ENCODE data around the gene GBP3. TPM values are rescaled to one million over a fixed set of nuclear protein-coding genes. Genes with fewer than 3 reads are reported as not detected.
"Not testable (repeated sequence)": the region's sequence is repeated elsewhere in the genome, so short reads cannot be mapped to it uniquely, and the experiment has no call there.

Gene GBP3
- total RNA-seq, 2 donors from 2014 or later, result not detected

DNA sequence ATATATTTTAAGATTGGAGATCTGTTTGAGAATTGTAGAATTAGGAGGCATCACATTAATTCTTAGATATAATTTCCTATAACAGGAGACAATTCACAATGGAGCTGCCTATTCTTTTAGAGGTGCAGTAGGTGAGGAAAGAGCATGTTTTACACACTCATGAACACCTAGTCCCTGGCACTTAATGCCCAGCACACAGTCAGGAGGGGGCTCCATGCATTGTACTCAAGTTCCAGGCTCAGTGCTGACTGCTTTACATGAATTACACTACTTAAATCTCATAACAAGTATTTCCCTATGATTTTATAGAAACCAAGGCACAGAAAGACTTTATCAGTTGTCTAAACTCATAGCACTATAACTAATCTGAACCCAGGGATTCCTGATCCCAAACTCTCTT is 360 bp upstream of the GBP3 start:
- no peak overlapping the region for H3K27ac ChIP-seq (ENCODE audit: low read depth, low read length)
- H3K9ac ChIP-seq (ENCODE audit: extremely low read depth, low read length, poor library complexity, severe bottlenecking), result no peak overlapping the region
- no peaks in the 10 kb centered on the region for H3K36me3 Mint-ChIP-seq (ENCODE audit: low read depth)
- peaks cover 14% of the 10 kb centered on the region for H3K4me1 Mint-ChIP-seq
- no peaks in the 10 kb centered on the region for H3K9me3 ChIP-seq (ENCODE audit: control insufficient read depth, low read length)
- TF ChIP-seq, protein P1, sequence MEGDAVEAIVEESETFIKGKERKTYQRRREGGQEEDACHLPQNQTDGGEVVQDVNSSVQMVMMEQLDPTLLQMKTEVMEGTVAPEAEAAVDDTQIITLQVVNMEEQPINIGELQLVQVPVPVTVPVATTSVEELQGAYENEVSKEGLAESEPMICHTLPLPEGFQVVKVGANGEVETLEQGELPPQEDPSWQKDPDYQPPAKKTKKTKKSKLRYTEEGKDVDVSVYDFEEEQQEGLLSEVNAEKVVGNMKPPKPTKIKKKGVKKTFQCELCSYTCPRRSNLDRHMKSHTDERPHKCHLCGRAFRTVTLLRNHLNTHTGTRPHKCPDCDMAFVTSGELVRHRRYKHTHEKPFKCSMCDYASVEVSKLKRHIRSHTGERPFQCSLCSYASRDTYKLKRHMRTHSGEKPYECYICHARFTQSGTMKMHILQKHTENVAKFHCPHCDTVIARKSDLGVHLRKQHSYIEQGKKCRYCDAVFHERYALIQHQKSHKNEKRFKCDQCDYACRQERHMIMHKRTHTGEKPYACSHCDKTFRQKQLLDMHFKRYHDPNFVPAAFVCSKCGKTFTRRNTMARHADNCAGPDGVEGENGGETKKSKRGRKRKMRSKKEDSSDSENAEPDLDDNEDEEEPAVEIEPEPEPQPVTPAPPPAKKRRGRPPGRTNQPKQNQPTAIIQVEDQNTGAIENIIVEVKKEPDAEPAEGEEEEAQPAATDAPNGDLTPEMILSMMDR (conservative IDR thresholded peaks at IDR 0.05), result no peak
- H3K27me3 ChIP-seq (ENCODE audit: control insufficient read depth, insufficient read depth, low read length, poor library complexity, severe bottlenecking), result no peaks in the 10 kb centered on the region
- peaks cover 3% of the 10 kb centered on the region for H3K9me3 Mint-ChIP-seq
- H3K27ac Mint-ChIP-seq, result no peak overlapping the region
- H3K4me3 Mint-ChIP-seq, result no peak overlapping the region
- DNase-seq, result no peak
- H3K27me3 Mint-ChIP-seq (ENCODE audit: insufficient read depth), result no peaks in the 10 kb centered on the region
- H3K36me3 ChIP-seq (ENCODE audit: control insufficient read depth, insufficient read depth, low read length), result no peaks in the 10 kb centered on the region
- no peaks in the 10 kb centered on the region for H3K4me1 ChIP-seq (ENCODE audit: control insufficient read depth, insufficient read depth, low read length)
- no peak overlapping the region for H3K4me3 ChIP-seq (ENCODE audit: low read length)

DNA sequence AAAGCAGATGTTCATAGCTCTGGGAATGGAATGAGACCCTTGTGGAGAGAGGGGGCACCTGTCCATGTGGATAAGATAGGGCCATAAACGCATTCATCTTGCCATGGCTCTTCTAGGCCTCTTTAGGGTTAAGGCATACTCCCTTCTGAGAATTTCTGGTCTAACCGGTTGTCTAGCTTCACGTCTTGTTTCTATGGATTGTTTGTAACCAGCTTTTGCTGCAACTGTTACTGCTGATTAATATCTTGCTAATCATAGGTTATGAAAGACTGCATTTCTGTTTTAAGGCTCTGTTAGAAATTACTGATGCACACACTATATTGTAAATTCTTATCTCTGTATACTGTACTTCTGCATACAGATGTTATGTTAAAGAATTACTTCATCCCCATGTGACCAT is 4.3 kb downstream of the GBP3 start:
- H3K4me3 Mint-ChIP-seq; H3K27me3 Mint-ChIP-seq (ENCODE audit: insufficient read depth); H3K9ac ChIP-seq (ENCODE audit: extremely low read depth, low read length, poor library complexity, severe bottlenecking); H3K27ac Mint-ChIP-seq; H3K36me3 ChIP-seq (ENCODE audit: control insufficient read depth, insufficient read depth, low read length); H3K4me3 ChIP-seq (ENCODE audit: low read length); H3K27me3 ChIP-seq (ENCODE audit: control insufficient read depth, insufficient read depth, low read length, poor library complexity, severe bottlenecking); H3K27ac ChIP-seq (ENCODE audit: low read depth, low read length); DNase-seq; H3K9me3 Mint-ChIP-seq; H3K36me3 Mint-ChIP-seq (ENCODE audit: low read depth); H3K4me1 ChIP-seq (ENCODE audit: control insufficient read depth, insufficient read depth, low read length); H3K9me3 ChIP-seq (ENCODE audit: control insufficient read depth, low read length): not testable (repeated sequence)
- 98 to 100% methylated on average over 1 to 2 of the region's 3 CpGs for WGBS, 2 experiments (ENCODE audit: insufficient coverage in 1 of 2, insufficient read length in 1 of 2)
- peaks cover 14% of the 10 kb centered on the region for H3K4me1 Mint-ChIP-seq

DNA sequence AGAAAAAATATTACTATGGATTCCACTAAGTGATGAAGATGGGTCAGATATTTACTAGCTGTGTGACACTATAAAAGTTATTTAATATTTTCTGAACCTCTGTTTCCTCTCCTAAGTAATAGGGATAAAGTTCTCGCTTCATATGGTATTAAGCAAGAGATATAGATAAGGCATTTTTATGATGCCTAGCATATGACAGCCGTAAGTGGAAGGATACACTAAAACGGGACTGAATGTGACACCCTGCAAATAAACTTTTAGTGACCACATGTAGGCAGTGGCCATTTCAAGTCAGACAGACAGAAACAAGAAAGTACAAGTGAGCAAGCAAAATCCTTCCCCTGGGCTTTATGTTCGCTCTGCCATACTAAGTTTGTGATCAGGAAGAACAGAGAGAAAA is 14.2 kb downstream of the GBP3 start:
- Histone ChIP-seq H3K27ac (ENCODE audit: low read depth, low read length) (no peak overlapping the region), H3K4me1 (ENCODE audit: control insufficient read depth, insufficient read depth, low read length) (peaks cover 2% of the 10 kb centered on the region), H3K9me3 (ENCODE audit: control insufficient read depth, low read length) (peaks cover 16% of the 10 kb centered on the region), H3K9ac (ENCODE audit: extremely low read depth, low read length, poor library complexity, severe bottlenecking) (no peak overlapping the region), H3K4me3 (ENCODE audit: low read length) (no peak overlapping the region), H3K27me3 (ENCODE audit: control insufficient read depth, insufficient read depth, low read length, poor library complexity, severe bottlenecking) (no peaks in the 10 kb centered on the region), H3K36me3 (ENCODE audit: control insufficient read depth, insufficient read depth, low read length) (no peaks in the 10 kb centered on the region)
- H3K27ac Mint-ChIP-seq, result no peak overlapping the region
- DNase-seq, result no peak
- TF ChIP-seq, protein P1 (conservative IDR thresholded peaks at IDR 0.05), result no peak
- H3K4me1 Mint-ChIP-seq, result peaks cover 5% of the 10 kb centered on the region
- peaks cover 11% of the 10 kb centered on the region for H3K9me3 Mint-ChIP-seq
- H3K27me3 Mint-ChIP-seq (ENCODE audit: insufficient read depth), result no peaks in the 10 kb centered on the region
- no peak overlapping the region for H3K4me3 Mint-ChIP-seq
- 88 to 100% methylated on average over 3 to 4 of the region's 4 CpGs for WGBS, 2 experiments (ENCODE audit: insufficient coverage in 1 of 2, insufficient read length in 1 of 2)
- peaks cover 2% of the 10 kb centered on the region for H3K36me3 Mint-ChIP-seq (ENCODE audit: low read depth)

Measured in endodermal cell (in vitro differentiated cells).